NT2/D1 (cell line): ENCODE measurements around the gene NLRP6.
"Not testable (repeated sequence)": the region's sequence is repeated elsewhere in the genome, so short reads cannot be mapped to it uniquely, and the experiment has no call there.

Experiments
- DNase-seq: peaks from one replicate; pipeline ENCODE4 v3.0.0-alpha.2; 2011; ENCODE audit warnings: low read depth, low spot score
- H3K27me3 ChIP-seq: 2 replicates; pipeline ENCODE4 v1.6.0; 2011; ENCODE audit warnings: mild to moderate bottlenecking; ENCODE audit not compliant: insufficient read length, insufficient read depth
- H3K36me3 ChIP-seq: 2 replicates; pipeline ENCODE4 v1.6.1; 2011; ENCODE audit warnings: mild to moderate bottlenecking, low read length, mixed read lengths; ENCODE audit not compliant: insufficient read depth, insufficient read length
- H3K4me1 ChIP-seq: 2 replicates; pipeline ENCODE4 v1.5.1; 2011; ENCODE audit not compliant: insufficient read depth, insufficient read length
- H3K4me3 ChIP-seq: 2 replicates; pipeline ENCODE4 v1.5.1; 2011; ENCODE audit warnings: low read depth; ENCODE audit not compliant: insufficient read length
- H3K9ac ChIP-seq: 2 replicates; pipeline ENCODE4 v1.6.0; 2011; ENCODE audit warnings: low read depth; ENCODE audit not compliant: insufficient read length
- H3K9me3 ChIP-seq: 2 replicates; pipeline ENCODE4 v1.5.1; 2011; ENCODE audit warnings: mild to moderate bottlenecking, low read length; ENCODE audit not compliant: insufficient read depth
- SUZ12 ChIP-seq: IDR thresholded peaks from 2 replicates; pipeline ENCODE4 v1.6.1; 2011; ENCODE audit not compliant: insufficient read length, insufficient read depth; ENCODE audit errors: extremely low read depth
- YY1 ChIP-seq: IDR thresholded peaks from 2 replicates; pipeline ENCODE4 v1.6.1; 2011; ENCODE audit not compliant: insufficient read length, insufficient read depth
- ZNF274 ChIP-seq: IDR thresholded peaks from 2 replicates; pipeline ENCODE4 v1.6.1; 2011; ENCODE audit warnings: mild to moderate bottlenecking, low read depth, low read length

Gene NLRP6

DNA sequence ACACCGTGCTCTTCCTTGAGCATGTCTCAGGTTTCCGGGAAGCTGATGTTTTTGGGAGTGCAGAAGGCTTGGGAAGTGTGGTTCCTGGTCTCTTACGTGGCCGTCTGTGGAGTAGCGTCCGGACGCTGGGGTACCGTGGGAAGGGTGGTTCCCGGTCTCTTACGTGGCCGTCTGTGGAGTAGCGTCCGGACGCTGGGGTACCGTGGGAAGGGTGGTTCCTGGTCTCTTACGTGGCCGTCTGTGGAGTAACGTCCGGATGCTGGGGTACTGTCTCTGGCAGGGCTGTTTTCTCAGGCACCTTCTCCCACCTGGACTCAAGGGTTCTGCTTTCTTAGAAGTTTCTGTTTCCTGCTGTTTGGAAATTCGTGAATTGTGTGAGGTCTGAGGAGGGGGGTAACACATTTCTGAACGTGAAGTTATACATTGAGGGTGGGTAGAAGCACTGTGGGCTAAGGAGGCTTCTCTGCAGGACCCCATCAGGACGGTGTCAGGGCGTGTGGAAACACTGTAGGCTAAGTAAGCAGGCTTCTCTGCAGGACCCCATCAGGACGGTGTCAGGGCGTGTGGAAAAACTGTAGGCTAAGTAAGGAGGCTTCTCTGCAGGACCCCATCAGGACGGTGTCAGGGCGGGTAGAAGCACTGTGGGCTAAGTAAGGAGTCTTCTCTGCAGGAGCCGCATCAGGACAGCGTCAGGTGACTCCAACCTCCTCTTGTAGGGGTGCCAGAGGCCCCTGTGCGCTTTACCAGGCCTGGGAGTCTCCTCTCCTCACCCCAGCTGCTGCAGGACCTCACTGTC is 47.8 kb downstream of the NLRP6 start:
- TF ChIP-seq YY1 (no peak), ZNF274 (no peak), SUZ12 (no peak)
- H3K36me3 ChIP-seq, result no peaks in the 10 kb centered on the region
- peaks cover 12% of the 10 kb centered on the region for H3K4me1 ChIP-seq
- H3K9me3 ChIP-seq, result peaks cover 4% of the 10 kb centered on the region; the same call in 1 of the 2 replicates
- H3K4me3 ChIP-seq, result no peak overlapping the region
- peak overlapping the region; percentile 8 for H3K9ac ChIP-seq
- H3K27me3 ChIP-seq, result no peaks in the 10 kb centered on the region
- DNase-seq, result no peak

DNA sequence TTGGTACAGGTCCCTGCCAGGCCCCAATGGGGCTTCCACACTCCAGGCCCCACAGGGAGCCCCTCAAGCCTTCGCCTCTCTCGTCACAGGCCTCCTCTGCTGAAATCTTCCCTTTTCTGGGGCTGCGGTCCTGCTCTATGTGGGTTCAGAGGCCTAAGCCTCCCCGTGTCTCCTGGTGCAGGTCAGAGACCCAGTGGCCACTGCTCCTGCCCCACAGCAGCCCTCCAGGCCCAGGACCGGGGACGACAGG is 48.3 kb downstream of the NLRP6 start:
- Histone ChIP-seq H3K9me3 (peaks cover 9% of the 10 kb centered on the region; the same call in 1 of the 2 replicates), H3K9ac (peak overlapping the region; percentile 8), H3K27me3 (no peaks in the 10 kb centered on the region), H3K4me1 (peaks cover 11% of the 10 kb centered on the region), H3K36me3 (no peaks in the 10 kb centered on the region), H3K4me3 (no peak overlapping the region)
- DNase-seq, result no peak
- TF ChIP-seq YY1 (no peak), ZNF274 (no peak), SUZ12 (no peak)

DNA sequence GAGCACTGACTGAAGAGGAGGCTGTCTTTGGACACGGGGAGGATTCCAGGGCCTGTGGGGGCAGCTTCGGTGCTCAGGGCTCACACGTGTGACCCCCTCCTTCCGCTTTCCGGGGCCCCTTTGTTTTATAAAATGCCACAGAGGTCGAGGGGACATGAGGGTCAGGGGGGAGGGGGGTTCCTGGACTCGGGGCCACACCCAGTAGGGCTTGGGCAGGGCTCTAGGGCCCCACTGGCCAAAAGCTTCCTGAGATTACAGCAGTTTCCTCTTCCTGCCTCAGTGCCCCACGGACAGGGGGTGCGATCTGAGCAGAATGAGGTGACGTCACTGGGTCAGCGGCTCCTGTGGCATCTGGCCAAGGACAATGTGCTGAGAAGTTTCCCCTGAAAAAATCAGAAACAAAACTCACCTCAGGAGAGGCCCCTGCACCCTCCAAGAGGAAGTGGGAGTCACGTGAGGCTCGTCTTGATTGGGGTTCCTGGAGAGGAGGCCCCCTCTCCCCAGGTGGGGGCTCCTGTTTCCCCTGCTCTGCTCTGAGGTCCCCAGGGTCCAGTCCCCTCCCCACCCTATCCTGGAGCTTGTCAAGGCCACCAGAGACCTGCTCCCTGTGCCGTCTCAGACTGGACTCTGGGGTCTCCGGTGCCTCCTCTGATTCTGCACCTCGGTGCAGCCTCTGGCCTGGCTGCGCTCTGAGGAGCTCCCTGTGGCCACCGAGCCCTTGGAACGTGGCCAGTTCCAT is 48.8 kb downstream of the NLRP6 start:
- no peaks in the 10 kb centered on the region for H3K27me3 ChIP-seq
- no peaks in the 10 kb centered on the region for H3K36me3 ChIP-seq
- no peak for DNase-seq
- no peak overlapping the region for H3K4me3 ChIP-seq
- peaks cover 14% of the 10 kb centered on the region; the same call in 1 of the 2 replicates for H3K9me3 ChIP-seq
- TF ChIP-seq ZNF274 (no peak), YY1 (no peak), SUZ12 (no peak)
- peaks cover 11% of the 10 kb centered on the region for H3K4me1 ChIP-seq
- H3K9ac ChIP-seq, result peak overlapping the region; percentile 26

DNA sequence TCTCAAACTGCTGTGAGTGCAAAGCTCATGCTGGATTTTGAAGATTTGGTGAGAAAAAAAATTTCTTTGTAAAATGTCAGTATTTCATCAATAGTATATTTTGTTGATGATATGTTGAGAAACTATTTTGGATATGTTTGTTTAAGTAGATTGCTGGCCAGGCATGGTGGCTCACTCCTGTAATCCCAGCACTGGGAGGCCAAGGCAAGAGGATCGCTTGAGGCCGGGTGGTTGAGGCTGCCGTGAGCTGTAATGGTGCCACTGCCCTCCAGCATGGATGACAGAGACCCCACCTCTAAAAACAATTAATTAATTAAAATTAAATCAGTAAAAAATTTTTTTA is 49.3 kb downstream of the NLRP6 start:
- no peaks in the 10 kb centered on the region for H3K27me3 ChIP-seq
- peaks cover 19% of the 10 kb centered on the region for H3K9me3 ChIP-seq
- no peak overlapping the region for H3K4me3 ChIP-seq
- no peak overlapping the region for H3K9ac ChIP-seq
- H3K36me3 ChIP-seq, result no peaks in the 10 kb centered on the region
- TF ChIP-seq YY1 (no peak), SUZ12 (no peak), ZNF274 (no peak)
- no peak for DNase-seq
- H3K4me1 ChIP-seq, result peaks cover 11% of the 10 kb centered on the region

DNA sequence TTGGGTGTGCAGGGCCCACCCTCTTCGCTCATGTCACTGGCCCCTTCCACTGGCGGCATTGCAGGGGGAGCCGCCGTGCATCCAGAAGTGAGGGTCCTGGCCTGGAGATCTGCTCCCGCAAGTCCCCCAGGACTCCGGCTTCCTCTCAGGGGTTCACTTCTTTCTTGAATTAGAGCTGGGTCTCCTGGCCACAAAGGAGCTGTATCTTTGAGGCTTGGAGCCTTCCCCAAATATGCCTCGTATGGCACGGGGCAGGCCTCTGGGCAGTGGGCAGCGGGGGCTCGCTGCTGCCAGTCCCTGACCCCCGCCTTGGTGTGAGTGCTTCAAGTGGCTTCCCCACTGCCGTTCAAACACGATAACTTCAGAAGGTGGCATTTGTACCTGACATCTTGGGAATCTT is 49.8 kb downstream of the NLRP6 start:
- no peak overlapping the region for H3K9ac ChIP-seq
- no peaks in the 10 kb centered on the region for H3K27me3 ChIP-seq
- peaks cover 24% of the 10 kb centered on the region for H3K9me3 ChIP-seq
- TF ChIP-seq YY1, result no peak
- TF ChIP-seq SUZ12, result no peak
- TF ChIP-seq ZNF274, result no peak
- no peak for DNase-seq
- H3K36me3 ChIP-seq, result no peaks in the 10 kb centered on the region
- no peak overlapping the region for H3K4me3 ChIP-seq
- peaks cover 13% of the 10 kb centered on the region for H3K4me1 ChIP-seq

DNA sequence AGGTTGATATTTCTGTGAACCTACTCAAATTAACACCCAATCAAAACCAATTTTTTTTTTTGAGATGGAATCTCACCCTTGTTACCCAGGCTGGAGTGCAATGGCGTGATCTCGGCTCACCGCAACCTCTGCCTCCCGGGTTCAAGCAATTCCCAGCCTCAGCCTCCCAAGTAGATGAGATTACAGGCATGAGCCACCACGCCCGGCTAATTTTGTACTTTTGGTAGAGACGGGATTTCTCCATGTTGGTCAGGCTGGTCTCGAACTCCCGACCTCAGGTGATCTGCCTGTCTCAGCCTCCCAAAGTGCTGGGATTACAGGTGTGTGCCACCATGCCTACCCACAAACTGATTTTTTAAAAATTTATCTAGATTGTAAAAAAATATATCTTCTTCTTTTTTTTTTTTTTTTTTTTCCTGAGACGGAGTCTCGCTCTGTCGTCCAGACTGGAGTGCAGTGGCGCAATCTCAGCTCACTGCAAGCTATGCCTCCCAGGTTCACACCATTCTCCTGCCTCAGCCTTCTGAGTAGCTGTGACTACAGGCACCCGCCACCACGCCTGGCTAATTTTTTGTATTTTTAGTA is 50.4 kb downstream of the NLRP6 start:
- not testable (repeated sequence) for H3K4me3 ChIP-seq
- H3K9me3 ChIP-seq, result peaks cover 29% of the 10 kb centered on the region

DNA sequence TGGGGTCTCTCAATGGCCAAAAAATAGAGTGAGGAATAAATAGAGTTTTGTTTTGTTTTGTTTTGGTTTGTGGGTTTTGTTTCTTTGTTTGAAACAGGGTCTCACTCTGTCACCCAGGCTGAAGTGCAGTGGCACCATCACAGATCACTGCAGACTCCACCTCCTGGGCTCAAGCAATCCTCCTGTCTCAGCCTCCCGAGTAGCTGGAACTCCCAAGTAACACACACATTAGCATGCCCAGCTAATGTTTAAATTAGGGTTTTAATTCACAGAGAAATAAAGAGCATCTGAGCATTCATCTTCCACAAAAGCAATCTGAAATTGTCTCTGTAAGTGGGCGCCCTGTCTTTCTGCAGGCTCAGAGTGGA is 51.7 kb downstream of the NLRP6 start:
- no peaks in the 10 kb centered on the region for H3K27me3 ChIP-seq

More for the DNA sequence above, 50.4 kb downstream of the NLRP6 start:
- not testable (repeated sequence) for DNase-seq, H3K36me3 ChIP-seq, H3K9ac ChIP-seq, H3K27me3 ChIP-seq
- peaks cover 16% of the 10 kb centered on the region for H3K4me1 ChIP-seq

More for the DNA sequence above, 51.7 kb downstream of the NLRP6 start:
- Histone ChIP-seq H3K9me3 (peaks cover 29% of the 10 kb centered on the region), H3K9ac (no peak overlapping the region), H3K4me1 (peaks cover 16% of the 10 kb centered on the region), H3K4me3 (no peak overlapping the region), H3K36me3 (no peaks in the 10 kb centered on the region)
- TF ChIP-seq SUZ12, result no peak
- no peak for TF ChIP-seq ZNF274
- TF ChIP-seq YY1, result no peak
- DNase-seq, result no peak
